IgD-negative memory B cell (primary cell): ENCODE measurements around the gene YPEL2. TPM values are rescaled to one million over a fixed set of nuclear protein-coding genes. Genes with fewer than 3 reads are reported as not detected.

Experiments used
- H3K27ac Mint-ChIP-seq, 3 donors: one replicate each; pipeline ENCODE4 v1.8.0; 2020 to 2022; ENCODE audit warnings: mild to moderate bottlenecking in 3 of 3, mixed read lengths in 3 of 3, moderate library complexity in 1 of 3
- H3K27me3 Mint-ChIP-seq: one replicate; pipeline ENCODE4 v1.8.0; 2021; ENCODE audit warnings: mixed read lengths
- H3K36me3 Mint-ChIP-seq: one replicate; pipeline ENCODE4 v1.8.0; 2020; ENCODE audit warnings: mild to moderate bottlenecking, mixed read lengths
- H3K4me1 Mint-ChIP-seq, 3 donors: one replicate each; pipeline ENCODE4 v1.8.0; 2020 to 2022; ENCODE audit warnings: mixed read lengths in 3 of 3, mild to moderate bottlenecking in 1 of 3
- H3K4me3 Mint-ChIP-seq, 4 donors: one replicate each; pipeline ENCODE4 v1.8.0; 2020 to 2022; ENCODE audit warnings: mild to moderate bottlenecking in 4 of 4, mixed read lengths in 4 of 4, moderate library complexity in 3 of 4
- H3K9me3 Mint-ChIP-seq, 3 donors: one replicate each; pipeline ENCODE4 v1.8.0; 2020 to 2021; ENCODE audit warnings: mixed read lengths in 3 of 3, mild to moderate bottlenecking in 1 of 3
- polyA plus RNA-seq: library from polyadenylated mRNA; unstranded; fragments of 300-500 nt; fragmentation: Illumina TruSeq; gene quantifications from one replicate; pipeline ENCODE4 v1.2.3, GENCODE V29; 2021

YPEL2 gene
- polyA plus RNA-seq, 1 donor from 2014 or later = 18.8 TPM

GRCh38 chr17:59426031-59426430 is 94.6 kb downstream of the YPEL2 start:
- Mint-ChIP-seq H3K9me3 (no peaks in the 10 kb centered on the region), H3K27ac (no peak overlapping the region)

GRCh38 chr17:59427425-59427921 is 96.0 kb downstream of the YPEL2 start:
- no peak overlapping the region for H3K27ac Mint-ChIP-seq
- H3K4me1 Mint-ChIP-seq = peaks cover 0 to 3% (median 2%) of the 10 kb centered on the region in 3 donors
- H3K4me3 Mint-ChIP-seq = no peak overlapping the region
- peaks cover 0 to under 1% (median 0%) of the 10 kb centered on the region in 3 donors for H3K9me3 Mint-ChIP-seq
- no peaks in the 10 kb centered on the region for H3K36me3 Mint-ChIP-seq
- peaks cover 2% of the 10 kb centered on the region for H3K27me3 Mint-ChIP-seq

More at GRCh38 chr17:59426031-59426430, 94.6 kb downstream of the YPEL2 start:
- H3K27me3 Mint-ChIP-seq = no peaks in the 10 kb centered on the region
- peaks cover 0 to 3% (median 0%) of the 10 kb centered on the region in 3 donors for H3K4me1 Mint-ChIP-seq
- no peak overlapping the region for H3K4me3 Mint-ChIP-seq
- no peaks in the 10 kb centered on the region for H3K36me3 Mint-ChIP-seq

- H3K27ac Mint-ChIP-seq = no peak overlapping the region
- peaks cover 2% of the 10 kb centered on the region for H3K27me3 Mint-ChIP-seq
- peaks cover 0 to 3% (median 2%) of the 10 kb centered on the region in 3 donors for H3K4me1 Mint-ChIP-seq
- H3K36me3 Mint-ChIP-seq = no peaks in the 10 kb centered on the region
- no peak overlapping the region for H3K4me3 Mint-ChIP-seq
- H3K9me3 Mint-ChIP-seq = peaks cover 4 to 6% (median 4%) of the 10 kb centered on the region in 3 donors
Measured at GRCh38 chr17:59427996-59428395, 96.5 kb downstream of the YPEL2 start.

GRCh38 chr17:59428916-59429485 is 97.5 kb downstream of the YPEL2 start:
- Mint-ChIP-seq H3K9me3 (peaks cover 4 to 6% (median 6%) of the 10 kb centered on the region in 3 donors), H3K4me1 (peaks cover 0 to 3% (median 2%) of the 10 kb centered on the region in 3 donors), H3K27me3 (peaks cover 2% of the 10 kb centered on the region), H3K36me3 (no peaks in the 10 kb centered on the region), H3K4me3 (no peak overlapping the region), H3K27ac (no peak overlapping the region)

GRCh38 chr17:59431601-59432000 is 100.1 kb downstream of the YPEL2 start:
- peak overlapping the region in 1 of 4 donors; percentile 6 for H3K4me3 Mint-ChIP-seq
- no peak overlapping the region for H3K27ac Mint-ChIP-seq
- H3K27me3 Mint-ChIP-seq = peaks cover 2% of the 10 kb centered on the region
- peaks cover 4 to 6% (median 6%) of the 10 kb centered on the region in 3 donors for H3K9me3 Mint-ChIP-seq
- no peaks in the 10 kb centered on the region for H3K36me3 Mint-ChIP-seq
- peaks cover 0 to 5% (median 2%) of the 10 kb centered on the region in 3 donors for H3K4me1 Mint-ChIP-seq

GRCh38 chr17:59432657-59433056 is 101.2 kb downstream of the YPEL2 start:
- Mint-ChIP-seq H3K4me3 (no peak overlapping the region), H3K36me3 (no peaks in the 10 kb centered on the region), H3K27ac (no peak overlapping the region)

GRCh38 chr17:59433586-59433985 is 102.1 kb downstream of the YPEL2 start:
- peaks cover 2% of the 10 kb centered on the region for H3K27me3 Mint-ChIP-seq
- peaks cover 6 to 12% (median 10%) of the 10 kb centered on the region in 3 donors for H3K4me1 Mint-ChIP-seq
- no peaks in the 10 kb centered on the region for H3K36me3 Mint-ChIP-seq
- peaks cover 4 to 6% (median 6%) of the 10 kb centered on the region in 3 donors for H3K9me3 Mint-ChIP-seq
- H3K4me3 Mint-ChIP-seq = no peak overlapping the region
- no peak overlapping the region for H3K27ac Mint-ChIP-seq

More at GRCh38 chr17:59432657-59433056, 101.2 kb downstream of the YPEL2 start:
- Mint-ChIP-seq H3K4me1 (peaks cover 2 to 6% (median 4%) of the 10 kb centered on the region in 3 donors), H3K9me3 (peaks cover 4 to 6% (median 6%) of the 10 kb centered on the region in 3 donors), H3K27me3 (peaks cover 2% of the 10 kb centered on the region)

GRCh38 chr17:59434429-59434828 is 103.0 kb downstream of the YPEL2 start:
- Mint-ChIP-seq H3K36me3 (no peaks in the 10 kb centered on the region), H3K4me3 (no peak overlapping the region), H3K4me1 (peaks cover 8 to 12% (median 10%) of the 10 kb centered on the region in 3 donors), H3K27ac (no peak overlapping the region), H3K27me3 (peaks cover 2% of the 10 kb centered on the region), H3K9me3 (peaks cover 4 to 6% (median 6%) of the 10 kb centered on the region in 3 donors)

- Mint-ChIP-seq H3K9me3 (peaks cover 4 to 6% (median 6%) of the 10 kb centered on the region in 3 donors), H3K4me1 (peaks cover 10 to 15% (median 11%) of the 10 kb centered on the region in 3 donors), H3K36me3 (no peaks in the 10 kb centered on the region), H3K27ac (no peak overlapping the region), H3K27me3 (peaks cover 2% of the 10 kb centered on the region), H3K4me3 (no peak overlapping the region)
Measured at GRCh38 chr17:59435238-59435637, 103.8 kb downstream of the YPEL2 start.

- H3K4me3 Mint-ChIP-seq = no peak overlapping the region
- no peaks in the 10 kb centered on the region for H3K36me3 Mint-ChIP-seq
- H3K27me3 Mint-ChIP-seq = peaks cover 1% of the 10 kb centered on the region
- no peak overlapping the region for H3K27ac Mint-ChIP-seq
- H3K9me3 Mint-ChIP-seq = peaks cover 4 to 6% (median 6%) of the 10 kb centered on the region in 3 donors
- peaks cover 12 to 21% (median 17%) of the 10 kb centered on the region in 3 donors for H3K4me1 Mint-ChIP-seq
Measured at GRCh38 chr17:59436900-59437299, 105.4 kb downstream of the YPEL2 start.

GRCh38 chr17:59437791-59438281 is 106.4 kb downstream of the YPEL2 start:
- Mint-ChIP-seq H3K4me3 (peak overlapping the region in 2 of 4 donors; percentile 34 to 70), H3K27ac (peak overlapping the region in 1 of 3 donors; percentile 1), H3K36me3 (no peaks in the 10 kb centered on the region)

GRCh38 chr17:59439262-59439661 is 107.8 kb downstream of the YPEL2 start:
- no peaks in the 10 kb centered on the region for H3K27me3 Mint-ChIP-seq
- peaks cover 11 to 21% (median 17%) of the 10 kb centered on the region in 3 donors for H3K4me1 Mint-ChIP-seq
- no peaks in the 10 kb centered on the region for H3K36me3 Mint-ChIP-seq
- no peak overlapping the region for H3K27ac Mint-ChIP-seq
- H3K4me3 Mint-ChIP-seq = no peak overlapping the region
- no peaks in the 10 kb centered on the region for H3K9me3 Mint-ChIP-seq

More at GRCh38 chr17:59437791-59438281, 106.4 kb downstream of the YPEL2 start:
- Mint-ChIP-seq H3K4me1 (peaks cover 11 to 21% (median 17%) of the 10 kb centered on the region in 3 donors), H3K9me3 (peaks cover under 1 to 2% (median 2%) of the 10 kb centered on the region in 3 donors), H3K27me3 (no peaks in the 10 kb centered on the region)

- H3K9me3 Mint-ChIP-seq = no peaks in the 10 kb centered on the region
- no peaks in the 10 kb centered on the region for H3K36me3 Mint-ChIP-seq
- H3K27me3 Mint-ChIP-seq = no peaks in the 10 kb centered on the region
- H3K4me1 Mint-ChIP-seq = peaks cover 14 to 22% (median 17%) of the 10 kb centered on the region in 3 donors
- no peak overlapping the region for H3K4me3 Mint-ChIP-seq
- no peak overlapping the region for H3K27ac Mint-ChIP-seq
Measured at GRCh38 chr17:59439741-59440211, 108.3 kb downstream of the YPEL2 start.

GRCh38 chr17:59440757-59441463 is 109.5 kb downstream of the YPEL2 start:
- H3K36me3 Mint-ChIP-seq = no peaks in the 10 kb centered on the region
- H3K27ac Mint-ChIP-seq = peak overlapping the region in 1 of 3 donors; percentile 23
- H3K4me1 Mint-ChIP-seq = peaks cover 17 to 24% (median 17%) of the 10 kb centered on the region in 3 donors
- no peaks in the 10 kb centered on the region for H3K27me3 Mint-ChIP-seq
- peak overlapping the region in 1 of 4 donors; percentile 5 for H3K4me3 Mint-ChIP-seq
- no peaks in the 10 kb centered on the region for H3K9me3 Mint-ChIP-seq
